Placental epithelial cell (primary cell): ENCODE data around the gene GSTK1. TPM values are rescaled to one million over a fixed set of nuclear protein-coding genes. Genes with fewer than 3 reads are reported as not detected.

Source experiments
- small RNA-seq: library from RNA; depleted of rRNA; stranded (forward); fragments of <200 nt; gene quantifications from one replicate; pipeline ENCODE3, GENCODE V24; 2012
- total RNA-seq: library from RNA; depleted of rRNA; stranded (reverse); fragments of >200 nt; gene quantifications from 2 replicates; pipeline ENCODE4 v1.2.3, GENCODE V29; 2012

Gene GSTK1
- total RNA-seq, result 97.4 and 101 TPM in 2 replicates

GRCh38 chr7:143263266-143264195 is at the start of gene GSTK1:
Gene GSTK1 (plus strand): TSS chr7:143263441. CDS start chr7:143263514, 73 bp downstream.

GRCh38 chr7:143221737-143222136 is 41.5 kb upstream of the GSTK1 start, which contains the start of gene TAS2R40:
Gene TAS2R40 (plus strand): TSS chr7:143222037. CDS start chr7:143222079, 42 bp downstream.

GRCh38 chr7:143284591-143285469 is 21.6 kb downstream of the GSTK1 start, which contains the start of gene TMEM139:
Gene TMEM139 (plus strand): TSS chr7:143284958. CDS start chr7:143285958, 1,000 bp downstream.

GRCh38 chr7:143287935-143288826 is 24.9 kb downstream of the GSTK1 start, which contains the start of gene CASP2:
Gene CASP2 (plus strand): TSS chr7:143288351. CDS start chr7:143288456, 105 bp downstream.

GRCh38 chr7:143315776-143316175 is 52.5 kb downstream of the GSTK1 start, which contains the start of gene CLCN1:
Gene CLCN1 (plus strand): TSS chr7:143316111. CDS start chr7:143316213, 102 bp downstream.

Small RNA genes within 50 kb of the gene (small RNA-seq; reads per million reads assigned to genes)
- not detected for gene AC073342.3
- not detected for gene RN7SL481P
- not detected for gene RN7SL535P

Other genes with a start within 250 kb of the GSTK1 start
- 1.2 TPM in 1 of 2 replicates, not detected in the other for gene OR9A2, start 236.3 kb upstream of the GSTK1 start, total RNA-seq
- not detected in 2 replicates for gene OR6V1, start 211.1 kb upstream of the GSTK1 start, total RNA-seq
- gene PIP, start 131.4 kb upstream of the GSTK1 start, total RNA-seq, result not detected in 2 replicates
- not detected in 2 replicates for gene TAS2R39, start 80.0 kb upstream of the GSTK1 start, total RNA-seq
- gene TAS2R40, start 41.4 kb upstream of the GSTK1 start, total RNA-seq, result not detected in 2 replicates
- gene TMEM139, start 21.5 kb downstream of the GSTK1 start, total RNA-seq, result 0.39 and 1.7 TPM in 2 replicates
- gene CASP2, start 24.9 kb downstream of the GSTK1 start, total RNA-seq, result 14.9 and 15.0 TPM in 2 replicates
- gene CLCN1, start 52.7 kb downstream of the GSTK1 start, total RNA-seq, result not detected in 2 replicates
- gene FAM131B, start 99.3 kb downstream of the GSTK1 start, total RNA-seq, result 1.4 and 2.0 TPM in 2 replicates
- gene ZYX, start 117.9 kb downstream of the GSTK1 start, total RNA-seq, result 42.8 and 75.5 TPM in 2 replicates
- gene EPHA1, start 145.4 kb downstream of the GSTK1 start, total RNA-seq, result 40.8 and 62.4 TPM in 2 replicates
- not detected in 2 replicates for gene TAS2R60, start 180.0 kb downstream of the GSTK1 start, total RNA-seq
- gene TAS2R41, start 214.4 kb downstream of the GSTK1 start, total RNA-seq, result 0.11 TPM in 1 of 2 replicates, not detected in the other